Tibial artery (tissue), 4 donors: ENCODE data around the gene CAMKMT.

Experiments
- DNase-seq, 2 donors: peaks; one replicate each; pipeline ENCODE4 v3.0.0-alpha.2; 2019
- H3K27ac ChIP-seq, 2 donors: fragments of 200-600 bp; sonication (generic) in 1 of 2; 1 replicate in 1 of 2; 2 replicates in 1 of 2; pipeline ENCODE4 v1.5.1; 2018 to 2019; ENCODE audit warnings: mild to moderate bottlenecking in 1 of 2
- H3K27me3 ChIP-seq, 2 donors: fragments of 200-600 bp; sonication (generic) in 1 of 2; one replicate each; pipeline versions ENCODE4 v1.5.1 to v1.6.0; 2016 to 2019
- H3K36me3 ChIP-seq, 3 donors: fragments of 200-600 bp; sonication (generic) in 2 of 3; one replicate each; pipeline ENCODE4 v1.5.1; 2016 to 2019; ENCODE audit warnings: mild to moderate bottlenecking in 2 of 3
- H3K4me1 ChIP-seq, 4 donors: fragments of 200-600 bp; sonication (generic) in 2 of 4; 1 replicate in 3 of 4; 2 replicates in 1 of 4; pipeline ENCODE4 v1.5.1; 2016 to 2019
- H3K4me3 ChIP-seq, 2 donors: fragments of 200-600 bp; sonication (generic) in 1 of 2; 1 replicate in 1 of 2; 2 replicates in 1 of 2; pipeline ENCODE4 v1.5.1; 2018 to 2019; ENCODE audit warnings: mild to moderate bottlenecking in 2 of 2
- H3K9me3 ChIP-seq, 3 donors: fragments of 200-600 bp; sonication (generic) in 1 of 3; one replicate each; pipeline ENCODE4 v1.5.1; 2016 to 2019
- CTCF ChIP-seq, 2 experiments: fragments of 200-600 bp in 1 of 2; fragments of 450-650 bp in 1 of 2; IDR thresholded peaks; one replicate each; pipeline ENCODE4 v1.5.1; 2017 to 2019; ENCODE audit warnings: antibody characterized with exemption in 2 of 2, mild to moderate bottlenecking in 1 of 2, moderate library complexity in 1 of 2
- intact Hi-C: fragments of 100-400 bp; cut with DNase I; formaldehyde crosslinking; loops from one replicate; pipeline ENCODE4 v1.15.0; 2023; ENCODE audit warnings: low total_unique reads

Gene CAMKMT

GRCh38 chr2:44679584-44679983 lies 317.8 kb downstream of the CAMKMT start:
- Histone ChIP-seq H3K27ac (no peak overlapping the region), H3K4me1 (no peaks in the 10 kb centered on the region), H3K4me3 (no peak overlapping the region), H3K9me3 (no peaks in the 10 kb centered on the region), H3K27me3 (no peaks in the 10 kb centered on the region), H3K36me3 (no peaks in the 10 kb centered on the region)
- TF ChIP-seq CTCF (IDR thresholded peaks at IDR 0.05), result no peak
- DNase-seq, result no peak
- intact Hi-C loops, result no loop called here

- no peaks in the 10 kb centered on the region for H3K36me3 ChIP-seq
- TF ChIP-seq CTCF (IDR thresholded peaks at IDR 0.05), result no peak
- intact Hi-C loops, result no loop called here
Observed at GRCh38 chr2:44679990-44680389, 318.2 kb downstream of the CAMKMT start.

GRCh38 chr2:44680424-44680971 lies 318.8 kb downstream of the CAMKMT start:
- Histone ChIP-seq H3K4me1 (no peaks in the 10 kb centered on the region), H3K27ac (no peak overlapping the region), H3K36me3 (no peaks in the 10 kb centered on the region), H3K9me3 (no peaks in the 10 kb centered on the region), H3K4me3 (no peak overlapping the region), H3K27me3 (no peaks in the 10 kb centered on the region)
- no peak for TF ChIP-seq CTCF (IDR thresholded peaks at IDR 0.05)
- DNase-seq, result no peak
- intact Hi-C loops, result no loop called here

More at GRCh38 chr2:44679990-44680389, 318.2 kb downstream of the CAMKMT start:
- H3K9me3 ChIP-seq, result no peaks in the 10 kb centered on the region
- H3K4me3 ChIP-seq, result no peak overlapping the region
- no peaks in the 10 kb centered on the region for H3K4me1 ChIP-seq
- no peak for DNase-seq
- H3K27me3 ChIP-seq, result no peaks in the 10 kb centered on the region
- no peak overlapping the region for H3K27ac ChIP-seq

GRCh38 chr2:44680983-44681531 lies 319.3 kb downstream of the CAMKMT start:
- Histone ChIP-seq H3K4me1 (no peaks in the 10 kb centered on the region), H3K9me3 (no peaks in the 10 kb centered on the region), H3K27ac (no peak overlapping the region), H3K27me3 (no peaks in the 10 kb centered on the region), H3K4me3 (no peak overlapping the region), H3K36me3 (no peaks in the 10 kb centered on the region)
- DNase-seq, result no peak
- TF ChIP-seq CTCF (IDR thresholded peaks at IDR 0.05), result no peak
- intact Hi-C loops, result no loop called here

- TF ChIP-seq CTCF (IDR thresholded peaks at IDR 0.05), result no peak
- Histone ChIP-seq H3K4me1 (no peaks in the 10 kb centered on the region), H3K9me3 (no peaks in the 10 kb centered on the region), H3K36me3 (no peaks in the 10 kb centered on the region), H3K4me3 (no peak overlapping the region), H3K27me3 (no peaks in the 10 kb centered on the region), H3K27ac (no peak overlapping the region)
- DNase-seq, result no peak
- intact Hi-C loops, result no loop called here
Observed at GRCh38 chr2:44682459-44682858, 320.7 kb downstream of the CAMKMT start.

GRCh38 chr2:44684559-44684958 lies 322.8 kb downstream of the CAMKMT start:
- no peak overlapping the region for H3K4me3 ChIP-seq
- H3K4me1 ChIP-seq, result no peaks in the 10 kb centered on the region
- H3K9me3 ChIP-seq, result no peaks in the 10 kb centered on the region
- no peak for TF ChIP-seq CTCF (IDR thresholded peaks at IDR 0.05)
- intact Hi-C loops, result no loop called here
- H3K27ac ChIP-seq, result no peak overlapping the region
- no peaks in the 10 kb centered on the region for H3K27me3 ChIP-seq
- no peaks in the 10 kb centered on the region for H3K36me3 ChIP-seq
- no peak for DNase-seq
